ENCODE results near the gene KAT7. TPM values are rescaled to one million over a fixed set of nuclear protein-coding genes. Genes with fewer than 3 reads are reported as not detected.

KAT7 gene
- total and polyA plus RNA-seq, 10 of the 15 experiments (the other 5 are each of a cell fraction or from before 2014, with no cell fraction given): 6.6 to 45.8 (median 26.3) TPM

GRCh38 chr17:49762151-49762941 is 26.1 kb upstream of the KAT7 start (continued):
- TF ChIP-seq, protein P1, sequence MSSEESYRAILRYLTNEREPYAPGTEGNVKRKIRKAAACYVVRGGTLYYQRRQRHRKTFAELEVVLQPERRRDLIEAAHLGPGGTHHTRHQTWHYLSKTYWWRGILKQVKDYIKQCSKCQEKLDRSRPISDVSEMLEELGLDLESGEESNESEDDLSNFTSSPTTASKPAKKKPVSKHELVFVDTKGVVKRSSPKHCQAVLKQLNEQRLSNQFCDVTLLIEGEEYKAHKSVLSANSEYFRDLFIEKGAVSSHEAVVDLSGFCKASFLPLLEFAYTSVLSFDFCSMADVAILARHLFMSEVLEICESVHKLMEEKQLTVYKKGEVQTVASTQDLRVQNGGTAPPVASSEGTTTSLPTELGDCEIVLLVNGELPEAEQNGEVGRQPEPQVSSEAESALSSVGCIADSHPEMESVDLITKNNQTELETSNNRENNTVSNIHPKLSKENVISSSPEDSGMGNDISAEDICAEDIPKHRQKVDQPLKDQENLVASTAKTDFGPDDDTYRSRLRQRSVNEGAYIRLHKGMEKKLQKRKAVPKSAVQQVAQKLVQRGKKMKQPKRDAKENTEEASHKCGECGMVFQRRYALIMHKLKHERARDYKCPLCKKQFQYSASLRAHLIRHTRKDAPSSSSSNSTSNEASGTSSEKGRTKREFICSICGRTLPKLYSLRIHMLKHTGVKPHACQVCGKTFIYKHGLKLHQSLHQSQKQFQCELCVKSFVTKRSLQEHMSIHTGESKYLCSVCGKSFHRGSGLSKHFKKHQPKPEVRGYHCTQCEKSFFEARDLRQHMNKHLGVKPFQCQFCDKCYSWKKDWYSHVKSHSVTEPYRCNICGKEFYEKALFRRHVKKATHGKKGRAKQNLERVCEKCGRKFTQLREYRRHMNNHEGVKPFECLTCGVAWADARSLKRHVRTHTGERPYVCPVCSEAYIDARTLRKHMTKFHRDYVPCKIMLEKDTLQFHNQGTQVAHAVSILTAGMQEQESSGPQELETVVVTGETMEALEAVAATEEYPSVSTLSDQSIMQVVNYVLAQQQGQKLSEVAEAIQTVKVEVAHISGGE (CRISPR knock-in tag; IDR thresholded peaks at IDR 0.05): no peak
- TF ChIP-seq ZNF207 (IDR thresholded peaks at IDR 0.05; ENCODE audit: borderline replicate concordance) (no peak), SMAD5 (IDR thresholded peaks at IDR 0.05; ENCODE audit: low read depth) (no peak), E2F4 (IDR thresholded peaks at IDR 0.05; ENCODE audit: low read depth, low read length) (no peak), ZBED1 (IDR thresholded peaks at IDR 0.05; ENCODE audit: borderline replicate concordance) (no peak), ZSCAN29 (IDR thresholded peaks at IDR 0.05) (no peak)

Measured in GM12878 (cell line).